ENCODE results near the gene SESN2. TPM values are rescaled to one million over a fixed set of nuclear protein-coding genes. Genes with fewer than 3 reads are reported as not detected.
A peak's percentile ranks its signal among the peaks of the same experiment; 100 is the strongest.

Gene SESN2
- polyA plus RNA-seq, 1 donor: 3.9 TPM

DNA sequence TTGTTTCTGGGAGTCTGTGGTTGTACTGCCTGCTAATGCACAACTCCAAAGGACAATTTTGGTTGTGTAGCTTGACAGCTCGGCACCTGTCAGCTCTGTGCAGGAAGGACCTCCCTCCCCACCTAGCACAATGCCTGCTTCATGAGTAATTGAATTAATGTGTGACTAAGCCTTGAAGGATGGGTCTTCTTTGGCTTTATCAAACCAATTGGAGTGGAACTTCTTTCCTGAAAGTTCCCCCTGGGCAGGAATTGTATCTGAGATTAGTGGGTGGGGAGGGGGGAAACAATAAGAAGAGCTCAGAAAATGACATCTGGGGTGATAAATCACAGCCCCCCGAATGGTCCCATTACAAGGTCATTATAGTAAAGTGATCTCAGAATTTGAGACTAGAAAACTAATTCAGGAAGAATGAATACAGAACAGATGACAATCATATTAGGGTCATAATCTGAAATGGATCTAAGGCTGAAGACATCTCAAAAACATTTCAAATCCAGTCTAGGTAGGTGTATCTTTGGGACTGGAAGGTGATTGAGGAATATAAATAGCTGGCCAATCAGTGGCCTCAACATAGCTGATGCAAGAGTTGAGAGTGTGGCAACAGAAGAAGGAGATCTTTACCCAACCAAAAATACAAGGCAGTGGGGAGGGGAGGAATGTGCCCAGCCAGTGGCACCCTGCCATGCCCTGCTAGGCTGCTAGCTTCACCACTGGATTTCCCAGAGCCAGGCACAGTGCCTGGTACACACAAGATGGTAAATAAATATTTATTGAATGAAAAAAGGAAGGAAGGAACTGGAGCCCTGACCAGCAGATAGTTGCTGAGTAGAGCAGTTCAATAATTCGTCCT lies 10.1 kb upstream of the SESN2 start:
- DNase-seq: no peak

DNA sequence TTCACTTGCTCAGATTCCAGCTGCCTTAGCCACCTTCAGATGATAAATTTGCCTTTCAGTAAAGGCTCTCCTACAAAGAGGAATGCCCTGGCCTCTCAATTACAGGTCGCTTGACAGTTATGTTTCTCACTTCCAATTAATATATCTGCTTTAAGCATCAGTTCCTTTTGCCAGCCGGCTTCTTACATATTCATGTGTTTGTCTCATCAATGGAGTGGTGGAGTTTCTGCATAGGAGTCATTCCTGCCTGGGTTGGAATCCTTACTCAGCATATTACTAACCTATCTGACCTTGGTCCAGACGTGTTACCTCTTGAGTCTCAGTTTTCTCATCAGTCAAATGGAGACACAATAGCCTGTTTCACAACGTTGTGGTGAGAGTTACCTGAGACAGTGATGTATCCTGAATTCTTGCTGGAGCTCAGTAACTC lies 9.4 kb upstream of the SESN2 start:
- DNase-seq: no peak

DNA sequence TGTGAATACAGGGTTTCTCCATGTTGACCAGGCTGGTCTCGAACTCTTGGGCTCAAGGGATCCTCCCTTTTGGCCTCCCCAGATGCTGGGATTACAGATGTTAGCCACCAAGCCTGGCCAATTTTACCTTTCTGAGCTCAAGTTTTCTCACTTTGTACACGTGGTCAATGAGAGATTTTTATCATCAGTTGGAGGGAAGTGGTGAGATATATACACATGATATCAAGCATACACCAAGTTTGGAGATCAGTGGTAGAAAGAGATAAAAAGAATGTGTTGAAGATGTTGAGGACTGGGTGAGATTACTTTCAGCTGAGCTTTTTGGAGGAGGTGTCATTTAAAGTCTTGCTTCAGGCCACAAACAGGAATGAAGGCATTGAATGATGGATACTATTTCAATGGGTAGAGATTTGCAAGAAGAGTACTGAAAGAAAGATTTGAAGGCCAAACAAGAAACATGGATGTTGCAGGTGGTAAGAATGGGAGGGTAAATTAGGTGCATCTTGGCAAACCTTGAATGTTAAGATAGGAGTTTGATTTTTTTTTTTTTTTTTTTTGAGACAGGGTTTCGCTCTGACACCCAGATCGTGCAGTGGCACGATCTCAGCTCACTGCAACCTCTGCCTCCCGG lies 3.0 kb upstream of the SESN2 start:
- DNase-seq: no peak

DNA sequence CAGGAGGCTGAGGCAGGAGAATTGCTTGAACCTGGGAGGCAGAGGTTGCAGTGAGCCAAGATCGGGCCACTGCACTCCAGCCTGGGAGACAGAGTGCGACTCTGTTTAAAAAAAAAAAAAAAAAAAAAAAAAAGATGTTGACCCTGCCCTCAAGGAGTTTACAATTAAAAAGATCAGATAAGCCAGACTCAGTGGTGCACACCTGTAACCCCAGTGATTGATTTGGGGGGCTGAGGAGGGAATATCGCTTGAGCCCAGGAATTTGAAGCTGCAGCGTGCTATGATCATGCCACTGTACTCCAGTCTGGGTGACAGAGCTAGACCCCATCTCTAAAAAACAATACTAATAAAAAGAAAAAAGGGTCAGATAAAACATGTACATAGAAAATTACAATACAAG lies 1.6 kb upstream of the SESN2 start:
- DNase-seq: no peak

DNA sequence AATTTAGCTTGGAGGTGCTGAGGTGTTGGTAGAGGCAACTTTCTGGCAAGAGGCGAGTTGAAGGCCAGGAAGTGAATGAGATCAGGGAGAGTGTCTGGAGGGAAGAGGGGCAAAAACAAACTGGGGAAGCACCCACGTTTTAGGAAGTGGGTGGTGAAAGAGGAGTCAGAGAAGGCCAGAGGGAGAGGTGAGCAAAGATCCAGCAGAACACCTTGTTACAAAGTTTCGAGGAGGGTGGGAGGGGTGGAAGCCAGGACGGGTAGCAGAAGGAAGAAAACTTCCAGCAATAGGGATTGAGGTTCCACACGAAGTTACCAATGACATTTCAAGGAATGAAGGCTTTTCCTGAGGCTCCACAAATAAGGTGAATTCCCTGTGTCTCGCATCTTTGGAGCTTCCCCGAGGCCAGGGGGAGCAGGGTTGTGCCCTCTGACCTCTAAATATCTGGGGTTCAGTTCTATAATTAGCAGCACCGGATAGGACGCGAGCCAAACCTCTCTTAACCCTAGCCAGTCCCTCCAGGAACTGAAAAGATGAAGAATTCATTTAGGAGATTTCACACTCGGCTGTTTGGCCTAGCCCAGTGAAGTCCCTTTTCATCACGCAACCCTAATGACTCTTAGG lies 578 bp upstream of the SESN2 start:
- peak; percentile 8 for DNase-seq

DNA sequence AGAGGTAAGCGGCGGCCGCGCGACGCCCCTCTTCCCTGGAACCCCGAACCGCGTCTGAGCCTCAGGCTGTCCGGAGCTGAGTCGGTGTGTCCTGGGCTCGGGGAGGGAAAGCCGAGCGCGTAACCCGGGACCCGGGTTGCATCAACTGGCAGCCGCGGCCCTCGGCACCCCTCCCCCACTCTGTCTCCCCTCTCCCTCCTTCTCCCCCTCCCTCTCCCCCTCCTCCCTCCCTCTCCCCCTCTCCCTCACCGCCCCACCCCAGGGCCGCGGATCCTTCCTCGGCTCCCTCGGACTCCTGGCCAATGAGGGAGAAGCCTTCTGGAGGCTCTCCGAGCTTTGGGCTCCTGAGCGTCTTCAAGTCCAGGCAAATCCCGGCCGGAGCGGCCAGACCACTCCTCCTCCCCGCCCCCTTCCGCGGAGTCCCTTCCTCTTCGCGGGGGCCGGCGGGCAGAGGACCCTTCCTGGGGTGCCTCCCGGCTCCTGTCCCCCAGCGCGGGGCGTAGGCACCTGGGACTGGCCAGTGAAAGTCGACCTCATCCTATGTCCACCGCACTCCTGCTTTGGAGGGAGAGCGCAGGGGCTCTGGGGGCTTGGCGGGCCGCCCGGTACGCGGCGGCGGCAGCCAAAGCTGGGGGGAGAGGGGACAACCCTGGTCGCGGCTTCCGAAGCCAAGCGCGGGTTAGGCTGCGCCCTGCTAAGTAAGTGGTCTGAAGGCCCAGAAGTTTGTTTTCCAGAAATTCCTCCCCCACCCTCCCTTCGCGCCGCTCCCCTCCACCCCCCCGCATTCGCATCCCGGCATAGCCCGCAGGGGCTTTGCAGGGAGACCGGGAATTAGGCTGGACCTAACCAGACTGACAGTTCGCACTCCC lies 850 bp downstream of the SESN2 start:
- DNase-seq: peak; percentile 87

DNA sequence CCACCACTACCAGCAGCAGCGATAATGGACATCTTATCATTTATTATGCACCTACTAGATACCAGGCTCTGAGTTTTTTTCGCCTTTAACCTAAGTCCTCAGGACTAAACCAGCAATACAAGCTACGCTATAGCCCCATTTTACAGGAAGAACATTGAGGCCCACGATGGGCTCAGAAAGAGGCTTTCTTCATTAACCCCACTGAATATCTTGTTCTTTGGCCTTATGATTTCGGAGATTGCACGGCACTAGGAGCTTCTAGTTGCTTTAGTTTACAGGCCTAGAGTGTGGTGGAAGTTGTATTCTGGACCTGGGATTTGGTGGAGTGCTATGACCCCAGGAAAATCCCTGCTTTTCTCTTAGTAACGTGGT lies 1.5 kb downstream of the SESN2 start:
- DNase-seq: peak; percentile 8

DNA sequence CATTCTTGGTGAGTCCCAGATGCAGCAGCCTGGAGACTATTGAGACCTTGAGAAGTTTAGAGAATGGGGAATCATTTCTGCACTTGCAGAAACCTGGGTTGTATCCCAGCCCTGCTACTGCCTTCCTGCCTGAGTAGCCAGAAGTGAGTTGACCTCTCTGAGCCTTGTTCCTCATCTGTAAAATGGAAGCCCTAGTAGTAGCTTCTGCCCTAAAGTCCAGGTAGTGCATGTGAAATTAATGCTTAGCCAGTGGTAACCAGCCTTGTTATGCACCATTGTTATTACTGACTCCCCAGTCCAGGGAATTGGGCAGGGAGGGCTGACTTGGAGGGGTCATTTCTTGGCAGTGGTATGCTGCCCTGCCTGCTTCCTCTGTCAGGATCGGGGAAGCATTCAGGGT lies 5.6 kb downstream of the SESN2 start:
- no peak for DNase-seq

DNA sequence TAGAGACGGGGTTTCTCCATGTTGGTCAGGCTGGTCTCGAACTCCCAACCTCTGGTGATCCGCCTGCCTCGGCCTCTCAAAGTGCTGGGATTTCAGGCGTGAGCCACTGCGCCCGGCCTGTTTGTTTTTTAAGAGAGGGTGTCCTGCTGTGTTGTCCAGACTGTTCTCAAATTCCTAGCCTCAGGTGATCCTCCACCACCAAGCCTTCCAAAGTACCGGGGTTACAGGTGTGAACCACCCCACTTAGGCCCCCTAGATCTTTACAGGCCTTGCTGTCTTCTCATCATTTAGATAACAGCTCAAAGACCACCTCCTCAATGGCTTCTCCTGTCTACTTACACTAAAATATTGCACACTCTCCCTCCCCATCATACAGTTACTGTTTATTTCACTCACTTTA lies 6.3 kb downstream of the SESN2 start:
- DNase-seq: no peak

DNA sequence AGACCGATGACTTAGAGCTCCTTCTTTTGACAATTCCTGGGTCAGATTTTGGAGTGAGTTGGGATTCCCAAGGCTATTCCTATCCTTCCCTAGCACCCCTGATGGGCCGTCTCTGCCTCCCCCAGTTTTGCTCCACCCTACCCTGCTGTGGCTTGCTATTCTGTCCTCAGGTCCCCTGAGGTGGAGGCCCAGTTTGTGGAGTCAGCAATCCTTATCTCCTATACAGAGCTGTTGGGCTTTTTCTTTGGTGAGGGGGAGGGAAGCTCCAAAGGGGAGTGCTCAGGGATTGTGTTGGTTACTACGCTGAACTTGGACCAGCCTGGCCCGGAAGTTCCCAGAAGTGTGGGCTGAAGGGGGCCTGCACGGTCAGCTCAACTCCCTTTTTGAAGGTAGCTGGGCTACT lies 7.6 kb downstream of the SESN2 start:
- DNase-seq: no peak

DNA sequence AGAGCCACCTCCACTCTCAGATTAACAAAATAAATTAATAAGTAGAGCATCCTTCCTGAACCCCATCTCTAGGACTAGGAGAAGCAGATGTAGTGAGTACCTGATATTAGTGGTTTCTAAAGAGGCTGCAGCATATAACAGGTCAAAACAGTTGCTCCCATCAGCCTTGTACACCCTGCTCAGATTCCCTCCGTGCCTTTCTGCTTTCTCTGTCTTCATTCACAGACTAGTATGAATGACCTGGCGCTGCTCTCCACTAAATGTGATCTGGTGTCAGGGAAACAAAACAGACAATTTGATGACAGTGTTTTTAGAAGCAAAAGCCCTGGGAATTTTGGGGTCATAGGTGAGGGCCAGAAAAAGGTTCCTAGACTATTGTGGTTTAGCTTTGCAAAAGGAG lies 8.3 kb downstream of the SESN2 start:
- DNase-seq: no peak

DNA sequence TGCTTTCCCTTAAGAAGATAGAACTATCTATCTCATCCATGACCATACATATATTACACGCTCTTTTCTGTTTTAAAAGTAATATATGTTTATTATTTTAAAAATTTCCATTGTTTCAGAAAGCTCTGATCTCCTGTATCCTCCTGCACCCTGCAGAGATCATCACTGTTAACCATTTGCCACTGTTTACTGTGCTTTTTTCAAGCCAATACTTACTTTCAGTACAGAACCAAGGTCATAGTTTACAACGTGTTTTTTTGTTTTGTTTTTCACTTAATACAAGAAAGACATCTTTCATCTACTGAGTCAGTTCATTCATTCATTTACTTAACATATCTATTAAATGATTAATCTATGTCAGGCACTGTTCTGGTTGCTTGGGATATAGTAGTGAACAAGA lies 10.2 kb downstream of the SESN2 start:
- no peak for DNase-seq

DNA sequence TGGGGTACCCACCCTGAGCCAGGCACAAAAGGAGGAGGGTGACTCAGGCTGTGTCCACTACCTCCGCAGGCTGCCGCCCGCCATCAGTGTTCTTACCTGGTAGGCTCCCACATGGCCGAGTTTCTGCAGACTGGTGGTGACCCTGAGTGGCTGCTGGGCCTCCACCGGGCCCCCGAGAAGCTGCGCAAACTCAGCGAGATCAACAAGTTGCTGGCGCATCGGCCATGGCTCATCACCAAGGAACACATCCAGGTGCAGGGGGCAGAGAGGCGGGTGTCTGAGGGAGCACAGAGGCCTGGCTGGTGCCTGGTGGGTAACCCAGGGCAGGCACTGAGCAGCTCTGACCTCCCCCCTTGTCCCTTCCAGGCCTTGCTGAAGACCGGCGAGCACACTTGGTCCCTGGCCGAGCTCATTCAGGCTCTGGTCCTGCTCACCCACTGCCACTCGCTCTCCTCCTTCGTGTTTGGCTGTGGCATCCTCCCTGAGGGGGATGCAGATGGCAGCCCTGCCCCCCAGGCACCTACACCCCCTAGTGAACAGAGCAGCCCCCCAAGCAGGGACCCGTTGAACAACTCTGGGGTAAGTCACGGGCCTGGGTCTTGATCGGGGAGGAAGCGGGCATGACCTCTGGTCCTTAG lies 13.0 kb downstream of the SESN2 start:
- no peak for DNase-seq

DNA sequence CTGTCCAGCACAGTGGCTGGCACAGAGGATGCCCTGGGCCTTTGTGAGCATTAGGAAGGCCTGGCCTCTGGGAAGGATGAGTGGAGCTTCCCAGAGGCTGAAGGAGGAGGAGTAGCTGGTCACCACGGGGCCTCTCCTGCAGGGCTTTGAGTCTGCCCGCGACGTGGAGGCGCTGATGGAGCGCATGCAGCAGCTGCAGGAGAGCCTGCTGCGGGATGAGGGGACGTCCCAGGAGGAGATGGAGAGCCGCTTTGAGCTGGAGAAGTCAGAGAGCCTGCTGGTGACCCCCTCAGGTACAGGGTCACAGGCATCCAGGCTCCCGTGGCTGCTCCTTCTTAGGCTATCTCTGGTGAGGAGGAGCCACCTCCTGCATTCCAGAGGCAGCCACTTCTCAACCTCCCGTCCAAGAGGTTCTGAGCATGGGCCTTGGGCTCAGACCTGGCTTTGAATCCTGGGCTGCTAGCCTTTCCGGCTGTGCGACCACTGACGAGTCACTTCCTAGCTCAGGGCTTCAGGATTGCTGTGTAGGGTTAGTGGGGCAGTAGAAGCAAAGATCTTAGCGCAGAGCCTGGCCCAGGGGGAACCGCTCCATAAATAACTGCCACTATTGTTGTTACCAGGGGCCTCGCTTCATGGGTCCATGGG lies 14.0 kb downstream of the SESN2 start:
- no peak for DNase-seq

DNA sequence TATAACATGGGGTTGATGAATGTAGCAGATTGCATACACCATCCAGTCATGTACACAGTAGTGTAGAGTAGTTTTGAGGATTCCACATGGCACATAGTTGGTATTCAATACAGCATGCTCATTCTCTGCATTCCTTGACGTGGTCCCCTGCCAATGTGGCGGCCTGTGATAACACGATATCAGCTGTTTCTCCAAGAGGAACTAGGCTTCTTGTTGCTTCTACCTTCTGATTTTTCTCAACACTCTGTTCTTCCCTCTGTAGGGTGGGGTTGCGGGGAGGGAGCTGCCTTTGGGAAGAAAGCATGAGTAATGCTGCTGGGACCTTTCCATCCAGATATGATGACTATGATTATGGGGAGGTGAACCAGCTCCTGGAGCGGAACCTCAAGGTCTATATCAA lies 19.4 kb downstream of the SESN2 start:
- no peak for DNase-seq

DNA sequence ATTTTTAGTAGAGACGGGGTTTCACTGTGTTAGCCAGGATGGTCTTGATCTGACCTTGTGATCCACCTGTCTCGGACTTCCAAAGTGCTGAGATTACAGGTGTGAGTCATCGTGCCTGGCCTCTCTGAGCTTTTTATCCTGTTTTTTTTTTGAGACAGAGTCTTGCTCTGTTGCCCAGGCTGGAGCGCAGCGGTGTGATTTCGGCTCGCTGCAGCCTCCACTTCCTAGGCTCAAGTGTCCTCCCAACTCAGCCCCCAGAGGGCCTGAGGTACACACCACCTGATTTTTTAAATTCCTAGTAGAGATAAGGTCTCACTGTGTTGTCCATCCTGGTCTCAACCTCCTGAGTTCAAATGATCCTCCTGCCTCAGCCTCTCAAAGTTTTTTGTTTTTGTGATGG lies 20.4 kb downstream of the SESN2 start:
- DNase-seq: no peak

DNA sequence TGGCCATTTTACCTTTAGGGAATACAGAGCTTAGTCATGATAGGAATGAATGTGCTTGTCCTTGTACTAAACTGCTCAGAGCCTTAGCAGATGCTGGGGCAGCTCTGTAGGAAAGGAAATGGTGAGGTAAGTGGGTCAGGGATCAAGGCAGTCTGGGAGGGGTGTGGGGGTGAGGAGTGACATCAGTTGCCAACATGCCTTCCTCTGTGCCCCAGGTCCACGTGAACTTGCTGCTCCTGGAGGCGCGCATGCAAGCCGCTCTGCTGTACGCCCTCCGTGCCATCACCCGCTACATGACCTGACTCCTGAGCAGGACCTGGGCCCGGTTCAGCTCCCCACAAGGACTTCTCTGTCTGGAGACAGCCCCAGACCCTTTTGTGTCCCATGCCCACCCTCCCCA lies 21.2 kb downstream of the SESN2 start:
- no peak for DNase-seq

DNA sequence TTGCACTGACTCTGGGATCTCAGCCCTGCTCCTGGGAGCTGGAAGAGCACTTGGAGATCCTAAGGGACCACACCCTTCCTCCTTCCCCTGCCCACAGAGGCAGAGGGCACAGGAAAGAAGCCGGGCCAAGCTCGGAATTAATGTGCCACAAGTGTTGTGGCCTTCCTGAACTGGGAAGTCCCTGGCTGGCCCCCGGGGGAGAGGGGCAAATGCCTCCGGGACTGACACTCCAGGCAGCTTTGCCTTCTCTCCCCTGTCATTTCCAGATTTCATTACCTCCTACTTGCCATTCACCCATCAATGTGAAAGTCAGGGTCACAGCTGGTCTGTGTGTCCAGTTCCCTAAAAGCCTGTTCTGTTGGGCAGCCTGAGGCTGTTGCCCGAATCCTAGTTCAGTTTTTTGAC lies 21.7 kb downstream of the SESN2 start:
- no peak for DNase-seq

DNA sequence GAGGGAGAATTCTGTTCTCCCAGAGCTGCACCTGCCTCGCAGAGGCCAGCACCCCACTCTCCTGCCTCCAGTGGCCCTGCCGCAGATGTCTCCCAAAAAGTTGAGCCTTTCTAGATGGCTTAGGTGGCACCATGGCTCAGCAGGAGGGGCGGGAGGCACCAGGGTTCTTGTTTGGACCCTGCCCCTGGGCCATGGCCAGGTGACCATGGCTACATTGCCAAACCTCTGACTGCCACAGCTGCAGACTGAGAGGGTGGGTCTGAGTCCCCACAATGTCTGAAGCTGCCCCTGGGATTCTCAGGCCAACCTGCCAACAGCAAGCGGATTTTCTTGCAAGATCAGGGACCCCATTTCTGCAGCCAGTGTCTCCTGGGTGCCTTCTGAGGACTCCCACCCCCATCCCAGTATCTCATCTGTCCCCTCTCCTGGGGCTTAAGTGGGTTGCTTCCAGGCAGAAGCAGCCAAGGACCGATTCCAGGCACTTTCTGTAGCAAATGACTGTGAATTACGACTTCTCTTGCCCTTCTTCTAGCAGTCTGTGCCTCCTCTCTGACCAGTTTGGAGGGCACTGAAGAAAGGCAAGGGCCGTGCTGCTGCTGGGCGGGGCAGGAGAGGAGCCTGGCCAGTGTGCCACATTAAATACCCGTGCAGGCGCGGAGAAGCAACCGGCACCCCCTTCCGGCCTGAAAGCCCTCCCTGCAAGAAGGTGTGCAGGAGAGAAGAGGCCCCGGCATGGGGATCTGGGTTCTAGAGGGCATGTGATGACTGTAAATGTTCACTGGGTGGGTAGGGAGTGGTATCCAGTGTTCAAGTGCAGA lies 22.5 kb downstream of the SESN2 start:
- no peak for DNase-seq

DNA sequence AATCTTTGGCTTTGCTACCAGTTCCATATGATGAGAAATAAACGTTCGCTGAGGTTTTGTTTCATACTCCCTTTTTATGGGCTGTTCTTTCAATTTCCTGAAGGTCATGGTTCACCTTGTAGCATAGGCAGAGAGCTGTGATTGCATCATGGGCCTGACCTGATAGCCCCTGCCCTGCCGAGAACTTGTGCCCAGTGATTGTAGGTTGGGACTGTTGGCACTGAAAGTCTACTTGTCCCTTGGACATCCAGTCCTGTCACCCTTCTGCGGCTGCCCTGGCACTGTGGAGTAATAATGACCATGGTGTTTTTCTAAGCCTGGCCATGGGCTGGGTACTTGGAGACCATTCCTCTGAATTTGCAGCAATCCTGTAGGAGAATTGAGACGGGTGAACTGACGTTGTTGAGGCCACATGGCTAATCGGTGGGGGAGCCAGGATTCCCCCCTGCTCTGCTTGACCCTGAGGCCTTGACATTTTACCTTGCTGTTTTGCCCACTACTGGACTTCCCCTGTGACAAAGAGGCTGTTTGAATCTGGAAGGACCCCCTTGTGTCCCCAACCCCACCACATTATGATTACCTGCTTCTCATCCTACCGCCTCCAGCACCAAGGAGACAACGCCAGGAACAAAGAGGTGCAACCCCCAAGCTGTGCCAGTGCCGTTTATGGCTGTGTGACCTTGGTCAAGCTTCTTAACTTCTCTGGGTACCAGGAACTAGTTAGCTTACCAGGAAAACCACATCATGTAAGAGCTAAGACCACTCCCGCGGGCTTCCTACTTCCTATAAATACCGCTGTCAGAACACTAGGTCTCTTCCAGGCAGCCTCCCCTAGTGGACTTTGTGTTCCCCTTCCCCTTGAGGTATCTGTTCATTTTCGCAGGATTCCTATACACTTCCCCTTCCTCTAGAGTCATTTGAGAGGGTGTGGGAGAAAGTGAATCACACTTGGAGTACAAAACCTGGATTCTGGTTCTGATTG lies 23.4 kb downstream of the SESN2 start:
- no peak for DNase-seq
